Gastroesophageal sphincter (tissue), 3 donors: ENCODE data around the gene CNTLN.

ENCODE experiments used
- CTCF ChIP-seq, 4 experiments: fragments of 200-600 bp in 2 of 4; fragments of 450-650 bp in 2 of 4; sonication (generic) in 1 of 4; IDR thresholded peaks; one replicate each; pipeline ENCODE4 v1.5.1; 2017 to 2019; ENCODE audit warnings: antibody characterized with exemption in 4 of 4, mild to moderate bottlenecking in 2 of 4, moderate library complexity in 2 of 4
- EP300 ChIP-seq: sonication (generic); formaldehyde crosslinking; IDR thresholded peaks from one replicate; pipeline ENCODE4 v1.6.1; 2017; ENCODE audit warnings: antibody characterized with exemption, mild to moderate bottlenecking
- POLR2A ChIP-seq, 2 donors: fragments of 450-650 bp; IDR thresholded peaks; one replicate each; pipeline ENCODE4 v1.6.1; 2017; ENCODE audit warnings: antibody characterized with exemption in 2 of 2, mild to moderate bottlenecking in 2 of 2, moderate library complexity in 1 of 2
- POLR2AphosphoS5 ChIP-seq: sonication (generic); formaldehyde crosslinking; IDR thresholded peaks from one replicate; pipeline ENCODE4 v1.6.1; 2017; ENCODE audit warnings: antibody characterized with exemption

DNA sequence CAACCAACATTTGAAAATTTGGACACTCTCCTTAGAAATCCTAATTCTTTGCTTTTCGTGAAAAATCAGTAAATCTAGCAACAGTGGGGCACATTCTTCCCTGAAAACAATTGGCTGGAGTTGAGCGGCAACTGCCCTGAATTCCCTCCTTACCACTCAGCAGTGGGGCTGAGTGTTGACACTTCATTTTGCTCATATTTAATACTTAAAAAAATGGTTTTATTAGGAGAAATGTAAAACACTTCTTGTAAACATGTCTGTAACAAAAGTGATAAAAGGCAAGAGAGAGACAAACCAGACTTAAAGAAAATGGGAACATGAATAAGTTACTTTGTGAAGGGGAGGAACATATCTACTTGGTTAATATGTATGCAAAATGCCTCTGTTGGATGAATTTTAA is 193.5 kb downstream of the CNTLN start:
- no peak for TF ChIP-seq CTCF (IDR thresholded peaks at IDR 0.05)
- TF ChIP-seq POLR2A (IDR thresholded peaks at IDR 0.05): no peak
- TF ChIP-seq POLR2AphosphoS5: no peak
- no peak for TF ChIP-seq EP300
